Fibroblast of pulmonary artery (primary cell): ENCODE measurements around the gene SECISBP2.
A peak's percentile ranks its signal among the peaks of the same experiment; 100 is the strongest.
"Not testable (repeated sequence)": the region's sequence is repeated elsewhere in the genome, so short reads cannot be mapped to it uniquely, and the experiment has no call there.

ENCODE experiments used
- DNase-seq: peaks from one replicate; pipeline ENCODE4 v3.0.0-alpha.2; 2010; ENCODE audit warnings: low read depth
- H3K4me3 ChIP-seq: replicated peaks from 2 replicates; pipeline ENCODE4 v1.5.1; 2011; ENCODE audit warnings: low read depth, mild to moderate bottlenecking, control low read depth, low read length, moderate library complexity
- CTCF ChIP-seq: IDR thresholded peaks from 2 replicates; pipeline ENCODE4 v1.5.1; 2011; ENCODE audit warnings: mild to moderate bottlenecking, control low read depth, low read length, inconsistent platforms; ENCODE audit errors: missing control alignments

Gene SECISBP2

GRCh38 chr9:89295400-89295799, 22.9 kb upstream of the SECISBP2 start:
- no peak for TF ChIP-seq CTCF
- no peak overlapping the region for H3K4me3 ChIP-seq
- peak; percentile 71 for DNase-seq

DNA sequence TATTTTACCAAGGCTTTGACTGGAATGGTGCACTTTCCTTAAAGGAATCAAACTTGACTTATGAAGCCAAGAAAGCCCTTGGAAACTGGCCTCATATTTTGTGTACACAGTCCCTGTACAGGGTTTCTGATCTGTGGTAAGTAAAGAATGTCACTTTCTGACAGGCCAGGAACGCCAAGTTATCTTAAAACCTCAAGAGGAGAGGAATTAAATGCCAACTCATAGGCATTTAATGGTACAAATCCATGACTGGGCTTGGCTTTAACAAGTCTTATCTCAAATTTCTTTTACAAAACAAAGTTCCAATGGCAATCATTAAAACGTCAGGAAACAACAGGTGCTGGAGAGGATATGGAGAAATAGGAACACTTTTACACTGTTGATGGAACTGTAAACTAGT, 16.3 kb upstream of the SECISBP2 start:
- H3K4me3 ChIP-seq, result not testable (repeated sequence)

GRCh38 chr9:89304020-89304833, 14.1 kb upstream of the SECISBP2 start:
- TF ChIP-seq CTCF, result no peak
- no peak for DNase-seq
- H3K4me3 ChIP-seq, result no peak overlapping the region

More for the DNA sequence above, 16.3 kb upstream of the SECISBP2 start:
- not testable (repeated sequence) for DNase-seq

DNA sequence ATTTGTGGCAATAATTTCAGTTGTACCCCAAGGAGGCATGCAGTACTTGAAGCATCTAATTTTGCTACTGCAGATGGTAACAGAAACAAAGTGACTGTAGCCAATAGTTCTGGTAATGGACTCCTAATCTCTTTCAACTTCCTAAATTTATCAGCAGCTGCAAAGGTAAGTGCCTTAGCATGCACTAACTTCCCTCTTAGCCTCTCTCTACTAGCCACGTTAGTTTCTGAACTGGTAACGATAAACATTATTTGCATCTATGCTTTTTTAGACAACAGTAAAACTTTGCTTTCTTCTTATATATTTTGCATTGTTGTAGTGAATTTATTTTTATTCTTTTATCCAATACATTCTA, 13.5 kb upstream of the SECISBP2 start:
- no peak for TF ChIP-seq CTCF
- H3K4me3 ChIP-seq, result no peak overlapping the region
- no peak for DNase-seq

GRCh38 chr9:89305868-89306267, 12.4 kb upstream of the SECISBP2 start:
- H3K4me3 ChIP-seq, result no peak overlapping the region
- no peak for TF ChIP-seq CTCF
- DNase-seq, result no peak

DNA sequence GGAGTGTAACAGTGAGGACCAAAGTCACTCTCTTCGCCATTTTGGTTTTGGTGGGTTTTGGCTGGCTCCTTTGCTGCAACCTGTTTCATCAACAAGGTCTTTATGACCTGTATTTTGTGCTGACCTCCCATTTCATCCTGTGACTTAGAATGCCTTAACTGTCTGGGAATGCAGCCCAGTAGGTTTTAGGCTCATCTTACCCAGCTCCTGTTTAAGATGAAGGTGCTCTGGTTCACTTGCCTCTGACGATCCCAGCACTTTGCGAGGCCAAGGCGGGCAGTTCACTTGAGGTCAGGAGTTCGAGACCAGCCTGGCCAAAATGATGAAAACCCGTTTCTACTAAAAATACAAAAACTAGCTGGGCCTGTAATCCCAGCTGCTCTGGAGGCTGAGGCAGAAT, 9.1 kb upstream of the SECISBP2 start:
- no peak for TF ChIP-seq CTCF
- no peak overlapping the region for H3K4me3 ChIP-seq
- DNase-seq, result no peak

GRCh38 chr9:89309608-89310474, 8.5 kb upstream of the SECISBP2 start:
- DNase-seq, result peak; percentile 34
- peak overlapping the region; percentile 73 for H3K4me3 ChIP-seq
- TF ChIP-seq CTCF, result no peak
